Measurements from ENCODE around the gene SH3RF3.

SH3RF3 gene

GRCh38 chr2:109243526-109244303 is 114.7 kb downstream of the SH3RF3 start:
- no peak for DNase-seq (ENCODE audit: low spot score)

GRCh38 chr2:109244304-109244582 is 115.2 kb downstream of the SH3RF3 start:
- DNase-seq (ENCODE audit: low spot score) = no peak

DNA sequence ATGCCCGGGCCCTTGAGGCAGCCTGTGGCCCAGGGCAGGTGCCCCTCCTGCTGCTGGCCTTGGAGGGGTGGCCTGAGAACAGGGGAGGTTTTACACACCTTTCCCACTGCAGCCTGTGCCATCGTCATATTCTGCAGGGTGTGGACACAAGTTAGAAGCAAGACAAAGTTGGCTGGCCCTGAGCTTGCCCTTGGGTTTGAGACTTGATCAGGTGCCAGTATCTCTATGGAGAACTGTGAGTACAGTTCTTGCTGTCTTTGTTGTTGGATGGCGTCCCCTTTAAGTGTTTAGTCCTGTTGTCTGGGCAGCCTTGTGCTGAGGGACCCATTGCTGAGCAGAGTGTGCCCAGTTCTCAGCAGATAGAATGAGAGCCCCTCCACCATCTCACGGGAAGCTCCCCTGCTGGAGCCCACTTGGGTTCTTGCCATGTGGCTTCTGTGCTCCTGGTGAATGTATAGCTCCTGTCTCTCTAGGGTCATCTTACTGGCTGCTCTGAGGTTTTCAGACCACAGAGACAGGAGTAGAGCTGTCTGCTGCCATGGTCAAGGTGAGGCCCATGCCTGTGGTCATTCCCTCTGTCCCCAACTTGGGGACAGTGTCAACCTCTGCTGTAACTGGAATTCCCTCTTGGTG is 115.9 kb downstream of the SH3RF3 start:
- DNase-seq (ENCODE audit: low spot score) = no peak

DNA sequence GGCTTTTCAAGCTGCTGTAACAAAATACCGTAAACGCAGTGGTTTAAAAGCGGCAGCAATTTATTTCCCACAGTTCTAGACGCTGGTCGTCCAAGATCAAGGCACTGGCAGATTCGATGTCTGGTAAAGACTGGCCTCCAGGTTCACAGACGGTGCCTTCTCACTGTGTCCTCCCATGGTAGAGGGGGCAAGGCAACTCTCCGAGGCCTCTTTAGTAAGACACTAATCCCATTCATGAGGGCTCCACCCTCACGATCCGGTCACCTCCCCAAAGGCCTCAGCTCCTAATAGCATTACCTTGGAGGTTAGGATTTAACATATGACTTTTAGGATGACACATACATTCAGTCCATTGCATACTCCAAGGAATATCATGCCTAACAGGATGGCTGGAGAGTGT is 117.2 kb downstream of the SH3RF3 start:
- no peak for DNase-seq (ENCODE audit: low spot score)

GRCh38 chr2:109246616-109247015 is 117.6 kb downstream of the SH3RF3 start:
- no peak for DNase-seq (ENCODE audit: low spot score)

GRCh38 chr2:109247340-109247739 is 118.3 kb downstream of the SH3RF3 start:
- DNase-seq (ENCODE audit: low spot score) = no peak

- peak; percentile 39 for DNase-seq (ENCODE audit: low spot score)
Observed at GRCh38 chr2:109247812-109248211, 118.8 kb downstream of the SH3RF3 start.

DNA sequence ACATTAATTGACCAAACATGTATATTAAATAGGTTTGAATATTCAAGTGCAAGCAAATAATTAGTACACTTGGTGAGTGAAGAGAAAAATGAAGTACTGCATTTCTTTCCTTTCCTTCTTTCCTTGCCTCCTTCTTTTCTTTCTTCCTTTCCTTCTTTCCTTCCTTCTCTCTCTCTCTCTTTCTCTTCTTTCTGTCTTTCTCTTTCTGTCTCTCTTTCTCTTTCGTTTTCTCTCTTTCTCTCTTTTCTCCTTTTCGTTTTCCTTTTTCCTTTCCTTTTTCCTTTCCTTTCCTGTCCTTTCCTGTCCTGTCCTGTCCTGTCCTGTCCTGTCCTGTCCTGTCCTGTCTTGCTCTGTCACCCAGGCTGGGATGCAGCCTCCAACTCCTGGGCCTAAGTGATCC is 119.6 kb downstream of the SH3RF3 start:
- no peak for DNase-seq (ENCODE audit: low spot score)

- DNase-seq (ENCODE audit: low spot score) = no peak
Observed at GRCh38 chr2:109253217-109253616, 124.2 kb downstream of the SH3RF3 start.

DNA sequence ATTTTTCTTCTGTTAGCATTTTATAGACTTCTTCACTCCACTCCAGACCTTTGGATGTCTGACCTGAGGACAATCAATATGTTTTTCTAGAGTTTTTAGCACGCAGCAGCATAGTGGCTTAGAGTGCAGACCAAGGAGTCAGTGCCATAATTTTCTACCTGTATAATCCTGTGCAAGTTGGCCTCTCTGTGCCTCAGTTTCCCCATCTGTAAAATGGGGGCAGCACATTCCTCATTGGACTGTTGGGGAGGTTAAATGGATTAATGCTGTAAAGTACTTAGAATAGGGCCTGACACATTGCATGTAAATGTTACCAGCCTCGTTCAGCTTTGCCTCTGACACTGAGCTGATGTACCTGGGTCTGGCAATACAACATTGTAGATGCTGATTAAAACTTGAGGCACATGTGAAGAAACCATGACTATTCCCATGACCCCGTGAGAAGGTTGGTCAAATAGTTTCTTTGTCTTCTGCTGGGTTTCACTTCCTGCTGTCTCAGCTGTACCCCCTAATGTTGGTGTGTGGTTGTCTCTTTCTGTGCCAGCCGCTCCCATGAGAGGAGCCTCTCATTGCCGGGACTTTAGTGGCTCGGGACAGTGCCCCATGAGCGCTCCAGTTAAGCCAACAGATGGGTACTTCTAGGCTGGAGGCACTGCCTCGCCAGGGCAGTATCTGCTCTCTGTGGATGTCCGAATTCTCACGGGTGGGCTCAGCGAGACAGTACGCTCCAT is 125.3 kb downstream of the SH3RF3 start:
- no peak for DNase-seq (ENCODE audit: low spot score)

DNA sequence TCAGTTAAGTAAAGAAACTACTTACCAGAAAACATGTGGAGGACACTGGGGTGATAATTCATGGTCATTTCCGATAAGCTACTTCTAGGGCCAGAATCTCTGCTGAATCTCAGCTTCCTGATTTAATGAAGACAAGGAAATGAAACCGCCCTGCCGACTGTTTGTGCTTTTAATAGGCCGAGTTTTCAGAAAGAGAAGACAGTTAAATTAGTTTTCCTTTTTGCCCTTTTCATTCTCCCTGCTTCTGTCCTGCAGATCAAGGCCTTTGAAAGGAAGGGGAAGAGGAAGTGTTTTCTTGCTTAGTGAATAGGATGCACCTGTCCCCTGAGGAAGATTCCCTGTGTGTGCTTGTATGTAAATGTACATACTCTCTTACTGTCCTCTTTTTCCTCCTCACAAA is 126.6 kb downstream of the SH3RF3 start:
- DNase-seq (ENCODE audit: low spot score) = no peak

DNA sequence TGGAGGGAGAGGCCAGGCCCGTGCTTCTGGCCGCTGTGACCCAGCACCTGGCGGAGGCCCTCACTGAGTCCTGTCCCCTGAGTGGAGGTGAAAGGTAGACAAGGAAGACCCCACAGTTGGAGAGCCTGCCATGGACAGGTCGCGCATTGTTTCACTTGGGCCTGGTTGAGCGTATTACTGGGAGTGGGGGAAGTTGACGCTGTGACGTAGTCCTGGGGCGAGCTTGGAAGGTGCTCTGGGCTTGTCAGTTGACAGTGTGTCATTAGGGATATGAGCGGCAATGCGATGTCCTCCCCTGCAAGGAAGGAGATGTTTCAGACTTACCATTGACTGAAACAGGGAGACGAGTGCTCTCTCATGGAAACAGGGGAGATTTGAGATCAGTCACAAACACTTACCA is 127.1 kb downstream of the SH3RF3 start:
- DNase-seq (ENCODE audit: low spot score) = no peak

- DNase-seq (ENCODE audit: low spot score) = no peak
Observed at GRCh38 chr2:109256921-109257320, 127.9 kb downstream of the SH3RF3 start.

DNA sequence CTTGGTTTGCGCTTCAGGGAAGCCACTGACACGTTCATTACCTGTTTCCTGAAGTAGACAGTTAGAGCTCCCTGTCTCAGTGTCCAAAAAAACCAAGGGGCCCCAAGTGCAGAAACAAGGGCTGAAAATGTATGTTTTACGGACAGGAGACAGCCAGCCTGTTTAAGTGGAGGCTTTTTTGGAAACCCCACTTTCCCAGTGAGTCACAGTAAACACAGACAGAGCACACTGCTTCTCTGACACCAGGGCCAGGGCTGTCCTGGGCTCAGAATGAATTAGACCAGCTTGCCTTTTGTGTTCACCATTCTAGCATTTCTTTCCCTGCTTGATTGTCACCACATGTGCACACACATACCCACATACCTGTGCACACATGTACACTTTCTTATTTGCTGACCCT is 128.6 kb downstream of the SH3RF3 start:
- no peak for DNase-seq (ENCODE audit: low spot score)

GRCh38 chr2:109258376-109258775 is 129.4 kb downstream of the SH3RF3 start:
- no peak for DNase-seq (ENCODE audit: low spot score)

DNA sequence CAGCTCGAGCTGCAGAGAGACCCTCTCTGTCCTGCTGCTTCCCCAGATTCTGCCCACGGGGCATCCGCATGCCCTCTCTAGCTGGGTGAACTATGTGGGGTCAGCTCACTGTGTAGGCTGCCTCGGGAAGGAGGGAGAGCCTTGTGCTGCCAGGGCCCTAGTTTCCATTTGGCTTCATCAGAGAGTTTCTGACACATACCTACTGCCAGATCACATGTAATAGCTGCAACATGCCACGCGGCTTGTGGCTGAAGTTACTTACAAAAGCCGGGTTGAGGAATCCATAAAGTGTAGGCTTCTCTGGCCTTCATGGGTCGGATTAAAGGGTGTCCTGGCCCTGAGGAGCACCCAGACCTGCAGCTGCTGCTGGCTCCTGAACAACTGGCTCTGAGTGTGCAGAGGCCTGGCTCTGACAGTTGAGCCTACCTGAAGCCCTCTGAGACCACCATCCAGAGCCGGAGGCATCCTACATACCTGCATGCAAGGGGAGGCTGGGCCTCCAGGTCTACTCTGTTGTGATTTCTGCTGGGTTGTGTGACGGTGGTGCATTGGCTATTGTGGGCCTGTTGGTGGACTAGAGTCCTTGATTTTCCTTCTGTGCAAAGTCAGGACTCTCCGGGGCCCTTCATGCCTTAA is 130.0 kb downstream of the SH3RF3 start:
- DNase-seq (ENCODE audit: low spot score) = no peak

GRCh38 chr2:109259671-109260070 is 130.7 kb downstream of the SH3RF3 start:
- DNase-seq (ENCODE audit: low spot score) = no peak

GRCh38 chr2:109260116-109260855 is 131.3 kb downstream of the SH3RF3 start:
- DNase-seq (ENCODE audit: low spot score) = no peak

GRCh38 chr2:109260886-109261700 is 132.1 kb downstream of the SH3RF3 start:
- no peak for DNase-seq (ENCODE audit: low spot score)

GRCh38 chr2:109261906-109262631 is 133.1 kb downstream of the SH3RF3 start:
- no peak for DNase-seq (ENCODE audit: low spot score)

Measured in AG08395 (cell line).